Stimulated activated memory B cell treated with anti-CD40 and anti-IgM and Interleukin-4, amounts not matched to agents 10 μg/mL and 1 μg/mL and 100 μg/mL, for 72 hours (primary cell): ENCODE data around the gene TTR.

Experiments
- ATAC-seq: fragments of 150-1000 bp; cut with Tn5 transposase; 2 replicates; pipeline ENCODE4 v1.10.0; 2021
- H3K27ac Mint-ChIP-seq: one replicate; pipeline ENCODE4 v1.8.0; 2022; ENCODE audit warnings: mild to moderate bottlenecking, mixed read lengths
- H3K27me3 Mint-ChIP-seq: one replicate; pipeline ENCODE4 v1.8.0; 2022; ENCODE audit warnings: mixed read lengths
- H3K36me3 Mint-ChIP-seq: one replicate; pipeline ENCODE4 v1.8.0; 2022; ENCODE audit warnings: mixed read lengths
- H3K4me1 Mint-ChIP-seq: one replicate; pipeline ENCODE4 v1.8.0; 2022; ENCODE audit warnings: mixed read lengths
- H3K4me3 Mint-ChIP-seq: one replicate; pipeline ENCODE4 v1.8.0; 2022; ENCODE audit warnings: mild to moderate bottlenecking, moderate library complexity, mixed read lengths
- H3K9me3 Mint-ChIP-seq: one replicate; pipeline ENCODE4 v1.8.0; 2022; ENCODE audit warnings: mixed read lengths

The TTR gene

GRCh38 chr18:31592506-31593157, 955 bp downstream of the TTR start:
- Mint-ChIP-seq H3K27me3 (peaks cover 26% of the 10 kb centered on the region), H3K36me3 (no peaks in the 10 kb centered on the region), H3K27ac (no peak overlapping the region), H3K9me3 (no peaks in the 10 kb centered on the region), H3K4me1 (no peaks in the 10 kb centered on the region), H3K4me3 (no peak overlapping the region)
- no peak for ATAC-seq

GRCh38 chr18:31595121-31595771, 3.6 kb downstream of the TTR start:
- Mint-ChIP-seq H3K9me3 (no peaks in the 10 kb centered on the region), H3K4me3 (no peak overlapping the region), H3K27ac (no peak overlapping the region)

GRCh38 chr18:31596081-31596872, 4.6 kb downstream of the TTR start:
- no peaks in the 10 kb centered on the region for H3K36me3 Mint-ChIP-seq
- ATAC-seq, result no peak
- H3K27ac Mint-ChIP-seq, result no peak overlapping the region
- no peaks in the 10 kb centered on the region for H3K4me1 Mint-ChIP-seq
- no peak overlapping the region for H3K4me3 Mint-ChIP-seq
- H3K9me3 Mint-ChIP-seq, result no peaks in the 10 kb centered on the region
- H3K27me3 Mint-ChIP-seq, result peaks cover 17% of the 10 kb centered on the region

More at GRCh38 chr18:31595121-31595771, 3.6 kb downstream of the TTR start:
- no peak for ATAC-seq
- Mint-ChIP-seq H3K36me3 (no peaks in the 10 kb centered on the region), H3K27me3 (peaks cover 26% of the 10 kb centered on the region), H3K4me1 (no peaks in the 10 kb centered on the region)

GRCh38 chr18:31598021-31598805, 6.5 kb downstream of the TTR start:
- H3K36me3 Mint-ChIP-seq, result no peaks in the 10 kb centered on the region
- H3K9me3 Mint-ChIP-seq, result no peaks in the 10 kb centered on the region
- no peak for ATAC-seq
- H3K4me1 Mint-ChIP-seq, result no peaks in the 10 kb centered on the region
- H3K4me3 Mint-ChIP-seq, result no peak overlapping the region
- no peak overlapping the region for H3K27ac Mint-ChIP-seq
- peaks cover 12% of the 10 kb centered on the region for H3K27me3 Mint-ChIP-seq

- no peaks in the 10 kb centered on the region for H3K9me3 Mint-ChIP-seq
- H3K27ac Mint-ChIP-seq, result no peak overlapping the region
- H3K36me3 Mint-ChIP-seq, result no peaks in the 10 kb centered on the region
- no peak overlapping the region for H3K4me3 Mint-ChIP-seq
- no peak for ATAC-seq
- no peaks in the 10 kb centered on the region for H3K4me1 Mint-ChIP-seq
- H3K27me3 Mint-ChIP-seq, result no peaks in the 10 kb centered on the region
Measured at GRCh38 chr18:31603315-31603714, 11.6 kb downstream of the TTR start.

- no peak for ATAC-seq
- no peaks in the 10 kb centered on the region for H3K36me3 Mint-ChIP-seq
- H3K9me3 Mint-ChIP-seq, result no peaks in the 10 kb centered on the region
- no peaks in the 10 kb centered on the region for H3K4me1 Mint-ChIP-seq
- no peak overlapping the region for H3K27ac Mint-ChIP-seq
- no peak overlapping the region for H3K4me3 Mint-ChIP-seq
- H3K27me3 Mint-ChIP-seq, result no peaks in the 10 kb centered on the region
Measured at GRCh38 chr18:31606265-31606664, 14.6 kb downstream of the TTR start.

- no peaks in the 10 kb centered on the region for H3K27me3 Mint-ChIP-seq
- H3K27ac Mint-ChIP-seq, result no peak overlapping the region
- ATAC-seq, result no peak
- no peaks in the 10 kb centered on the region for H3K36me3 Mint-ChIP-seq
- no peak overlapping the region for H3K4me3 Mint-ChIP-seq
- H3K9me3 Mint-ChIP-seq, result no peaks in the 10 kb centered on the region
- H3K4me1 Mint-ChIP-seq, result no peaks in the 10 kb centered on the region
Measured at GRCh38 chr18:31607384-31607783, 15.7 kb downstream of the TTR start.

- ATAC-seq, result no peak
- no peaks in the 10 kb centered on the region for H3K4me1 Mint-ChIP-seq
Measured at GRCh38 chr18:31609886-31610285, 18.2 kb downstream of the TTR start.

GRCh38 chr18:31610286-31611205, 18.9 kb downstream of the TTR start:
- no peak overlapping the region for H3K27ac Mint-ChIP-seq

More at GRCh38 chr18:31609886-31610285, 18.2 kb downstream of the TTR start:
- no peaks in the 10 kb centered on the region for H3K36me3 Mint-ChIP-seq
- no peak overlapping the region for H3K4me3 Mint-ChIP-seq
- H3K9me3 Mint-ChIP-seq, result peaks cover 3% of the 10 kb centered on the region
- H3K27me3 Mint-ChIP-seq, result peaks cover 11% of the 10 kb centered on the region
- no peak overlapping the region for H3K27ac Mint-ChIP-seq

GRCh38 chr18:31611511-31611910, 19.8 kb downstream of the TTR start:
- Mint-ChIP-seq H3K27me3 (peaks cover 11% of the 10 kb centered on the region), H3K36me3 (no peaks in the 10 kb centered on the region), H3K4me1 (no peaks in the 10 kb centered on the region), H3K4me3 (no peak overlapping the region), H3K27ac (no peak overlapping the region), H3K9me3 (peaks cover 3% of the 10 kb centered on the region)
- no peak for ATAC-seq

More at GRCh38 chr18:31610286-31611205, 18.9 kb downstream of the TTR start:
- peaks cover 3% of the 10 kb centered on the region for H3K9me3 Mint-ChIP-seq
- H3K4me3 Mint-ChIP-seq, result no peak overlapping the region
- peaks cover 11% of the 10 kb centered on the region for H3K27me3 Mint-ChIP-seq
- H3K4me1 Mint-ChIP-seq, result no peaks in the 10 kb centered on the region
- no peak for ATAC-seq
- H3K36me3 Mint-ChIP-seq, result no peaks in the 10 kb centered on the region

GRCh38 chr18:31612124-31612523, 20.4 kb downstream of the TTR start:
- Mint-ChIP-seq H3K9me3 (peaks cover 3% of the 10 kb centered on the region), H3K27me3 (peaks cover 11% of the 10 kb centered on the region), H3K4me3 (no peak overlapping the region), H3K27ac (no peak overlapping the region), H3K4me1 (peaks cover 3% of the 10 kb centered on the region), H3K36me3 (no peaks in the 10 kb centered on the region)
- no peak for ATAC-seq

GRCh38 chr18:31614044-31614443, 22.4 kb downstream of the TTR start:
- ATAC-seq, result no peak
- Mint-ChIP-seq H3K4me1 (peaks cover 6% of the 10 kb centered on the region), H3K36me3 (no peaks in the 10 kb centered on the region), H3K27me3 (peaks cover 18% of the 10 kb centered on the region), H3K27ac (no peak overlapping the region), H3K9me3 (peaks cover 3% of the 10 kb centered on the region), H3K4me3 (no peak overlapping the region)

GRCh38 chr18:31616586-31616985, 24.9 kb downstream of the TTR start:
- Mint-ChIP-seq H3K4me3 (no peak overlapping the region), H3K4me1 (peaks cover 6% of the 10 kb centered on the region), H3K36me3 (no peaks in the 10 kb centered on the region), H3K9me3 (peaks cover 3% of the 10 kb centered on the region), H3K27ac (peak overlapping the region; percentile 12), H3K27me3 (peaks cover 20% of the 10 kb centered on the region)
- peak; percentile 44 for ATAC-seq

GRCh38 chr18:31617031-31617717, 25.5 kb downstream of the TTR start:
- Mint-ChIP-seq H3K9me3 (peaks cover 3% of the 10 kb centered on the region), H3K27me3 (peaks cover 20% of the 10 kb centered on the region), H3K4me1 (peaks cover 6% of the 10 kb centered on the region), H3K27ac (peak overlapping the region; percentile 12), H3K4me3 (peak overlapping the region; percentile 19), H3K36me3 (no peaks in the 10 kb centered on the region)
- no peak for ATAC-seq
